ENCODE data around the gene NOL3. TPM values are rescaled to one million over a fixed set of nuclear protein-coding genes. Genes with fewer than 3 reads are reported as not detected.
"Not testable (repeated sequence)": the region's sequence is repeated elsewhere in the genome, so short reads cannot be mapped to it uniquely, and the experiment has no call there.

The NOL3 gene
- total RNA-seq = 10 to 100 TPM; 24.4 to 47.2 TPM
- 100 to 1,000 TPM in 1 of 2 donors, 10 to 100 TPM in 1; 67.5 to 122 TPM for polyA plus RNA-seq
- long read RNA-seq, donor 1, transcript NOL3-201 (4 exons, 1,394 nt) = major isoform, 13 of 73 reads
- long read RNA-seq, donor 1, partial matches to known transcripts = 38 of 73 reads
- long read RNA-seq, donor 1, other reads (novel, unspliced or antisense) = 20 of 73 reads
- long read RNA-seq, donor 2, partial matches to known transcripts = 28 of 33 reads
- long read RNA-seq, donor 2, other reads (novel, unspliced or antisense) = 4 of 33 reads

- no peaks in the 10 kb centered on the region for H3K9me3 ChIP-seq (ENCODE audit: control insufficient read depth, low read length)
- H3K36me3 ChIP-seq (ENCODE audit: control insufficient read depth in 1 of 2, insufficient read depth in 2 of 2, low read length in 1 of 2) = no peaks in the 10 kb centered on the region
- intact Hi-C loops (cut with DNase I) = no loop called here
- DNase-seq (peak; percentile 94 to 95), ATAC-seq (ENCODE audit: low FRiP score) (peak; percentile 81)
- peak within 1 kb of the TSS; percentile 68 to 82 for H3K27ac ChIP-seq (ENCODE audit: low read depth in 1 of 2, low read length in 2 of 2)
- H3K27me3 ChIP-seq (ENCODE audit: control insufficient read depth in 1 of 2, insufficient read depth in 2 of 2, low read length in 1 of 2) = no peaks in the 10 kb centered on the region
- H3K4me3 ChIP-seq (ENCODE audit: low read length in 2 of 2) = peak within 1 kb of the TSS; percentile 34 to 43
- 1 to 2% methylated on average over 40 to 50 of the region's 50 CpGs for WGBS, 2 donors
- H3K4me1 ChIP-seq (ENCODE audit: control insufficient read depth in 1 of 2, insufficient read depth in 2 of 2, low read length in 2 of 2) = no peaks in the 10 kb centered on the region
Observed at GRCh38 chr16:67170168-67170948, at the start of gene NOL3. TSS of gene NOL3 (plus strand) at chr16:67170538.

GRCh38 chr16:67122799-67123198, 47.5 kb upstream of the NOL3 start:
- H3K27ac ChIP-seq (ENCODE audit: low read depth in 1 of 2, low read length in 2 of 2); H3K36me3 ChIP-seq (ENCODE audit: control insufficient read depth in 1 of 2, insufficient read depth in 2 of 2, low read length in 1 of 2); H3K4me1 ChIP-seq (ENCODE audit: control insufficient read depth in 1 of 2, insufficient read depth in 2 of 2, low read length in 2 of 2); H3K27me3 ChIP-seq (ENCODE audit: control insufficient read depth in 1 of 2, insufficient read depth in 2 of 2, low read length in 1 of 2); H3K9me3 ChIP-seq (ENCODE audit: control insufficient read depth, low read length); intact Hi-C loops (cut with DNase I); ATAC-seq (ENCODE audit: low FRiP score); H3K4me3 ChIP-seq (ENCODE audit: low read length in 2 of 2): not testable (repeated sequence)
- peak in 1 of 2 donors; percentile 12 for DNase-seq
- 93 to 96% methylated on average over 5 of the region's 5 CpGs for WGBS, 2 donors

GRCh38 chr16:67128417-67128816, 41.9 kb upstream of the NOL3 start:
- ATAC-seq (ENCODE audit: low FRiP score) (no peak), DNase-seq (no peak)
- Histone ChIP-seq H3K27ac (ENCODE audit: low read depth in 1 of 2, low read length in 2 of 2) (no peak overlapping the region), H3K27me3 (ENCODE audit: control insufficient read depth in 1 of 2, insufficient read depth in 2 of 2, low read length in 1 of 2) (no peaks in the 10 kb centered on the region), H3K36me3 (ENCODE audit: control insufficient read depth in 1 of 2, insufficient read depth in 2 of 2, low read length in 1 of 2) (peaks cover 4 to 5% of the 10 kb centered on the region in 2 donors), H3K4me3 (ENCODE audit: low read length in 2 of 2) (no peak overlapping the region), H3K9me3 (ENCODE audit: control insufficient read depth, low read length) (no peaks in the 10 kb centered on the region), H3K4me1 (ENCODE audit: control insufficient read depth in 1 of 2, insufficient read depth in 2 of 2, low read length in 2 of 2) (no peaks in the 10 kb centered on the region)
- intact Hi-C loops (cut with DNase I) = no loop called here

GRCh38 chr16:67128887-67129286, 41.5 kb upstream of the NOL3 start:
- no peak overlapping the region for H3K4me3 ChIP-seq (ENCODE audit: low read length in 2 of 2)
- H3K9me3 ChIP-seq (ENCODE audit: control insufficient read depth, low read length) = no peaks in the 10 kb centered on the region
- no peak overlapping the region for H3K27ac ChIP-seq (ENCODE audit: low read depth in 1 of 2, low read length in 2 of 2)
- 89% methylated on average over 3 of the region's 3 CpGs for WGBS, 2 donors
- H3K4me1 ChIP-seq (ENCODE audit: control insufficient read depth in 1 of 2, insufficient read depth in 2 of 2, low read length in 2 of 2) = no peaks in the 10 kb centered on the region
- intact Hi-C loops (cut with DNase I) = no loop called here
- peaks cover 4 to 6% of the 10 kb centered on the region in 2 donors for H3K36me3 ChIP-seq (ENCODE audit: control insufficient read depth in 1 of 2, insufficient read depth in 2 of 2, low read length in 1 of 2)
- no peaks in the 10 kb centered on the region for H3K27me3 ChIP-seq (ENCODE audit: control insufficient read depth in 1 of 2, insufficient read depth in 2 of 2, low read length in 1 of 2)
- ATAC-seq (ENCODE audit: low FRiP score) (no peak), DNase-seq (peak in 1 of 2 donors; percentile 51)

- no peaks in the 10 kb centered on the region for H3K4me1 ChIP-seq (ENCODE audit: control insufficient read depth in 1 of 2, insufficient read depth in 2 of 2, low read length in 2 of 2)
- ATAC-seq (ENCODE audit: low FRiP score) = no peak
- no peaks in the 10 kb centered on the region for H3K9me3 ChIP-seq (ENCODE audit: control insufficient read depth, low read length)
- peak in 1 of 2 donors; percentile 5 for DNase-seq
- H3K4me3 ChIP-seq (ENCODE audit: low read length in 2 of 2) = no peak overlapping the region
- H3K27me3 ChIP-seq (ENCODE audit: control insufficient read depth in 1 of 2, insufficient read depth in 2 of 2, low read length in 1 of 2) = no peaks in the 10 kb centered on the region
- no peak overlapping the region for H3K27ac ChIP-seq (ENCODE audit: low read depth in 1 of 2, low read length in 2 of 2)
- intact Hi-C loops (cut with DNase I) = no loop called here
- WGBS, 2 donors = 95 to 96% methylated on average over 3 of the region's 3 CpGs
- H3K36me3 ChIP-seq (ENCODE audit: control insufficient read depth in 1 of 2, insufficient read depth in 2 of 2, low read length in 1 of 2) = peaks cover 6 to 11% of the 10 kb centered on the region in 2 donors
Observed at GRCh38 chr16:67129422-67129821, 40.9 kb upstream of the NOL3 start.

- no peaks in the 10 kb centered on the region for H3K4me1 ChIP-seq (ENCODE audit: control insufficient read depth in 1 of 2, insufficient read depth in 2 of 2, low read length in 2 of 2)
- WGBS, 2 donors = 29 to 33% methylated on average over 3 of the region's 3 CpGs
- H3K4me3 ChIP-seq (ENCODE audit: low read length in 2 of 2) = no peak overlapping the region
- intact Hi-C loops (cut with DNase I) = no loop called here
- DNase-seq (peak in 1 of 2 donors; percentile 27), ATAC-seq (ENCODE audit: low FRiP score) (no peak)
- no peak overlapping the region for H3K27ac ChIP-seq (ENCODE audit: low read depth in 1 of 2, low read length in 2 of 2)
- no peaks in the 10 kb centered on the region for H3K27me3 ChIP-seq (ENCODE audit: control insufficient read depth in 1 of 2, insufficient read depth in 2 of 2, low read length in 1 of 2)
- peaks cover 13 to 18% of the 10 kb centered on the region in 2 donors for H3K36me3 ChIP-seq (ENCODE audit: control insufficient read depth in 1 of 2, insufficient read depth in 2 of 2, low read length in 1 of 2)
- no peaks in the 10 kb centered on the region for H3K9me3 ChIP-seq (ENCODE audit: control insufficient read depth, low read length)
Observed at GRCh38 chr16:67137605-67138004, 32.7 kb upstream of the NOL3 start.

- Histone ChIP-seq H3K4me3 (ENCODE audit: low read length in 2 of 2) (no peak overlapping the region), H3K36me3 (ENCODE audit: control insufficient read depth in 1 of 2, insufficient read depth in 2 of 2, low read length in 1 of 2) (peaks cover 6 to 7% of the 10 kb centered on the region in 2 donors), H3K9me3 (ENCODE audit: control insufficient read depth, low read length) (no peaks in the 10 kb centered on the region), H3K27me3 (ENCODE audit: control insufficient read depth in 1 of 2, insufficient read depth in 2 of 2, low read length in 1 of 2) (no peaks in the 10 kb centered on the region), H3K27ac (ENCODE audit: low read depth in 1 of 2, low read length in 2 of 2) (no peak overlapping the region), H3K4me1 (ENCODE audit: control insufficient read depth in 1 of 2, insufficient read depth in 2 of 2, low read length in 2 of 2) (no peaks in the 10 kb centered on the region)
- intact Hi-C loops (cut with DNase I) = no loop called here
- 94 to 95% methylated on average over 13 of the region's 13 CpGs for WGBS, 2 donors
- DNase-seq = peak in 1 of 2 donors; percentile 57
- ATAC-seq (ENCODE audit: low FRiP score) = no peak
Observed at GRCh38 chr16:67141391-67141790, 28.9 kb upstream of the NOL3 start.

- 88 to 89% methylated on average over 8 to 9 of the region's 9 CpGs for WGBS, 2 donors
- Histone ChIP-seq H3K36me3 (ENCODE audit: control insufficient read depth in 1 of 2, insufficient read depth in 2 of 2, low read length in 1 of 2) (peaks cover 4 to 7% of the 10 kb centered on the region in 2 donors), H3K4me1 (ENCODE audit: control insufficient read depth in 1 of 2, insufficient read depth in 2 of 2, low read length in 2 of 2) (no peaks in the 10 kb centered on the region), H3K27me3 (ENCODE audit: control insufficient read depth in 1 of 2, insufficient read depth in 2 of 2, low read length in 1 of 2) (no peaks in the 10 kb centered on the region), H3K9me3 (ENCODE audit: control insufficient read depth, low read length) (no peaks in the 10 kb centered on the region), H3K27ac (ENCODE audit: low read depth in 1 of 2, low read length in 2 of 2) (no peak overlapping the region), H3K4me3 (ENCODE audit: low read length in 2 of 2) (no peak overlapping the region)
- ATAC-seq (ENCODE audit: low FRiP score) = no peak
- peak in 1 of 2 donors; percentile 66 for DNase-seq
- intact Hi-C loops (cut with DNase I) = no loop called here
Observed at GRCh38 chr16:67142342-67142741, 28.0 kb upstream of the NOL3 start.

- intact Hi-C loops (cut with DNase I) = no loop called here
- peak in 1 of 2 donors; percentile 28 for DNase-seq
- ATAC-seq (ENCODE audit: low FRiP score) = no peak
Observed at GRCh38 chr16:67144943-67145342, 25.4 kb upstream of the NOL3 start.

More at GRCh38 chr16:67144943-67145342, 25.4 kb upstream of the NOL3 start:
- no peak overlapping the region for H3K4me3 ChIP-seq (ENCODE audit: low read length in 2 of 2)
- no peaks in the 10 kb centered on the region for H3K27me3 ChIP-seq (ENCODE audit: control insufficient read depth in 1 of 2, insufficient read depth in 2 of 2, low read length in 1 of 2)
- H3K36me3 ChIP-seq (ENCODE audit: control insufficient read depth in 1 of 2, insufficient read depth in 2 of 2, low read length in 1 of 2) = peaks cover 4 to 6% of the 10 kb centered on the region in 2 donors
- H3K27ac ChIP-seq (ENCODE audit: low read depth in 1 of 2, low read length in 2 of 2) = no peak overlapping the region
- H3K4me1 ChIP-seq (ENCODE audit: control insufficient read depth in 1 of 2, insufficient read depth in 2 of 2, low read length in 2 of 2) = no peaks in the 10 kb centered on the region
- WGBS, 2 donors = 85 to 93% methylated on average over 2 of the region's 2 CpGs
- H3K9me3 ChIP-seq (ENCODE audit: control insufficient read depth, low read length) = no peaks in the 10 kb centered on the region
